GM18951 (cell line): Measurements from ENCODE around the gene CMSS1.
"Not testable (repeated sequence)": the region's sequence is repeated elsewhere in the genome, so short reads cannot be mapped to it uniquely, and the experiment has no call there.

ENCODE experiments used
- POLR2A ChIP-seq: IDR thresholded peaks from 4 replicates; pipeline ENCODE4 v1.6.1; 2011; ENCODE audit warnings: mild to moderate bottlenecking; ENCODE audit not compliant: insufficient read length, insufficient read depth; ENCODE audit errors: extremely low read depth
- in situ Hi-C: fragments of 300-500 bp; cut with MboI; formaldehyde crosslinking; loops from one replicate; pipeline ENCODE4 v1.12.0; 2022; ENCODE audit warnings: low sequenced_read_pairs, mixed read lengths, inconsistent platforms; ENCODE audit not compliant: unreplicated experiment

CMSS1 gene

DNA sequence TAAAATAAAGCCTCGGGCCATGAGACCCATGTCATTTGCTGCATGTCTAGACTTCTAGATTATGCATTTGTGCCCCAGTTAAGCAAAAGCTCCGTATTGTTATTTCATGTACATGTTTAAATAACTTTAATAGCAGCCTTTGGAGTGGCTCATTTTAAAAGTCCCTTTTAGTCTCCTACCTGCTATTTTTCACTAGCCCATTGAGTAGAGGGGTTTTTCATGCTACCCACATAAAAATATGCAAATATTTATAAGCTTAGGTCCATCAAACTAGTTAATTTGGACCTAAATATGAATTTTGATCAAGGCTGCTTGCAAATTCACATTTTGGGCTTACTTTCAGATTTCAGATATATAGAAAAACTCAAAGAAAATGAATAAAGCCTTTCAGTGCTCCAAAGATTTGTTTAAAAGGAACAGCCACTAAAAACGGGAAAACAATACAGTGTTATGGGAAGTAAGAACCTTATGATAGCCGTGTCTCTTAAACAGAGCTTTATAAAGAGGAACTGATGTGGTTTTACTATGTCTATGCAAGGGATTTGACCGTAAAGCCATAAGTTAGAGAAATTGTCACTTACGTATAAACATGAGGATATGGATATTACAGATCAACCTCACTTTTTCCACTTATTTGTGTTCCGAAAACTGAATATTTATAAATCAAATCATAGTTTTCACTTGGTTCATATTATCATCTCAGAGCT, 266.6 kb downstream of the CMSS1 start:
- in situ Hi-C loops = no loop called here
- TF ChIP-seq POLR2A = no peak

DNA sequence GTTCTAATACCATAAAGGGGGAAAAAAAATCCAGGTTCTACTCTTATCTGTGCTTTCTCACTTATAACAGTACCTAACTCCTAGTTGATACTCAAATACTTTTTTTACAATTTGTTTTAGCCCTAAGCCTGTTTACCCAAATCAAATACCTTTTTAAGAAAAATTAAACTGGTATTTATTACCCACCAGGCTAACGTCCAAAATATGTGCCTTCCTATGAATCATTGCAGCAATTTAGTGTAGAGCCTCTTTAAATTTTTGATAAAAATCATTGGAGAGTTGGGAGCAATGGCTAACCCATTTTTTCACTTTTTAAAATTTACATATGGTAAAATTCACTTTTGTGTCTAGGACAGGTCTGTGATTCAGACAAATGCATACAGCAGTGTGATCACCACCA, 268.7 kb downstream of the CMSS1 start:
- in situ Hi-C loops = no loop called here
- TF ChIP-seq POLR2A = no peak

DNA sequence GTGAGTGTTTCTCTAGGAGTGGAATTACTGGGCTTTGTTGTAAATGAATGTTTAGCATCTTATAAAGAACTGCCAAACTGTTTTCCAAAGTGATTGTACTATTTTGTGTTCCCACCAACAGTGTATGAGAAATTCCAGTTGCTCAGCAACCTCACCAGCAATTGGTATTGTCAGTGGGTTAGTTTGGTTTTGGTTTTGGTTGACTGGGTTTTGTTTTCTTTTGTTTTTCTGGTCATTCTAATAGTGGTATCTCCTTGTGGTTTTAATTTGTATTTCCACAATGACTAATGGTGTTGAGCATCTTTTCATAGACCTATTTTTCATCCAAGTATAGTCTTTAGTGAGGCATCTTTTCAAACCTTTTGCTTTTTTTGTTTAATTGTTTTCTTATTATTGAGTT, 269.5 kb downstream of the CMSS1 start:
- no peak for TF ChIP-seq POLR2A
- in situ Hi-C loops = no loop called here

DNA sequence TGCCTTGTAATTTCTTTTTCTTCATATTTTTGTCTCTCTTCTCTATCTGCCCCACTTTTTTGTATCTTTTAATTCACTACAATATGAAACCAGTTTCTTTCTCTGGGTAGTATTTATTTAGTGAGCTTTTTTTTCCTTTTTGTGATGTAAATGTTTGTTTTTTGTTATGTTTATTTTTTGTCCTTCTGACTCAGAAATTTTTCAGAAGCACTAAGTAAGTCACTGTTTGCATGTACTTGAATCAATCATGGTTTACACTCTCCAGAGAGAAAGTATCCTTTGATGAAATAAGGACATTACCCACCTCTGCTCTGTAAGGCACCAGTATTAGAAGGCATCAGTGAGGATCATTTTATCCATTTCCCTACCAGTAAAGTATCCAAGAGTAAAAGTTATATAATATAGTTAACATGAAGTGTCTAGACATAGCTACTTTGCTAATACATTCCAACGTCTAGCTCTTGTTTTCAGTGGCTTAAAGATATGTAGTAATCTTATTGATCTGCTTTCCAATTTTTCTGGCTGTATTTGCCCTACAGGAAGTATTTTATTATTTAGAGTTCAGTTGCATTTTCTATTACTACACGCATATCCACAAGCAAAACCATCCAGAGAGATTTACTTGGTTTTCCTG, 271.2 kb downstream of the CMSS1 start:
- no peak for TF ChIP-seq POLR2A
- in situ Hi-C loops = no loop called here

DNA sequence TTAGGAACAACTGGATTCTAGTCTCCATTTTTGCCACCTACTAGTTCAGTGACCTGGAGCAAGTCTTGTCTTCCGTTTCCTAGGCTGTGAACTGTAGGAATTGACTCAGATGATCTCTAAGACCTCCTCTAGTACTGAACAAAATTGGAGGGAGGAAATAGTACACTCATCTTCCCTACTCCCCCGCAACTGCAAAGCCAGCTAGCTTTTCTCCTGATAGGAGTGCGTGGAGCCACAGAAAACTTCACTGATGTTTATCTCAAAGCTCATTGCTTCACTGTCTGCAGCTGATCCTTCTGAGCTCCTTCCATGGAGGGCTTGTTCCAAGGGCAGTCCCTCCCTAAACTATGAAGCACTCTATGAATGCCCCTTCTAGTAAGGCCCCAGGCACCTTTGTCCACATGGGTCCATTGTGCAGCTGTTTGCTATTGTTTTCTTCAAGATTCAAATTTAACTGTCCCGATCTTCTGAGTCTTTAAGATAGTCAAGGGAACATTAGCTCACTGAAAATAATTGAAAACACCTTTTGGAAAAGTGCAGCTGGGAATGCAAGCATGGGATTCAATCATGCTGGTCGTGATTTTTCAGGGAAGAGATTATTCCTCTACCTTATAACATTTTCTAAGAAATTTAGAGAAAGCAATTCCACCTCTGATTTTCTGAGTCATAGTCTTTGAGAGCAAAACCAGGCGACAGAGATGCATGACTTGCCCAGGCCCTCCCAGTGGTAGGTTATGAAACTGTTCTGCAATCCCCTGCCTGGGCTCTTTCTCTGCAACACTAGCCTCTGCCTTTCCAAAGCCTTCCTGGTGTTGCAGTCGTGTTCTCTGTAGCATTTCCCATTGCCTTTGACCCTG, 272.4 kb downstream of the CMSS1 start:
- in situ Hi-C loops = no loop called here
- no peak for TF ChIP-seq POLR2A

DNA sequence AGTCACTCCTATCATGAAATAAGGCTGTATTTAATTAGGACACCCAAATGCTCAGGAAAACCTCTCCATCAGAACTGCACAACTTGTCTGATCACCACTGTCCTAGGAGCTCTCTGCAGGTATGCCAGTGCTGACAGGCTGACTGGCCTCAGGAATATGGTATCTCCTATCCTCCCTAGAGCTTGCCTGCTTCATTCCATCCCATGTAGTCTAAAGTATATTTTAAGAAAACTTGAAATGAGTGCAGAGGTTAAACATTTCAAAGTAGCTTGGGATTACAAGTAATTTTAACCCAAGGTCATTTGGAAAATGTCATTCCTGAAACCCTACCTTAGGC, 273.0 kb downstream of the CMSS1 start:
- in situ Hi-C loops = no loop called here
- TF ChIP-seq POLR2A = no peak

DNA sequence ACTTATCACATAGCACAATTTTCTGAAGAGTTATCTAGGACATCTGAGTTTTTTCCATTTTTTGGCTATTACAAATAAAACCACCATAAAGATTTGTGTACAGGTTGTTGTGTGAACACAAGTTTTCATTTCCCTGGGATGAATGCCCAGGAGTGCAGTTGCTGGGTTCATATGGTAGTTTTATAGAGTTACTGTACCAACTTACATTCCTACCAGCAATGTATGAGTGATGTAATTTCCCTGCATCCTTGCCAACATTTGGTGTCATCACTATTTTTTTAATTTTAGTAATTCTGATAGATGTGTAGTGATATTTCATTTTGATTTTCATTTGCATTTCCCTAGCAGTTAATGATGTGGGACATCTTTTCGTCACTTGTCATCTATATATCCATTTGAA, 276.2 kb downstream of the CMSS1 start:
- no peak for TF ChIP-seq POLR2A
- in situ Hi-C loops = no loop called here

DNA sequence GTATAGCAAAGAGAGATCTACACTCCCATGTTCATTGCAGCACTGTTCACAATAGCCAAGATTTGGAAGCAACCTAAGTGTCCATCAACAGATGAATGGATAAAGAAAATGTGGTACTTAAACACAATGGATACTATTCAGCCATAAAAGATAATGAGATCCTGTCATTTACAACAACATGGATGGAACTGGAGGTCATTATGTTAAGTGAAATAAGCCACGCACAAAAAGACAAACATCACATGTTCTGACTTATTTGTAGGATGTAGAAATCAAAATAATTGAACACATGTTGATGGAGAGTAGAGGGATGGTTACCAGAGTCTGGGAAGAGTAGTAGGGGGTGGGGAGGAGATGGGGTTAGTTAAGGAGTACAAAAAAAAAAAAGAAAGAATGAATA, 278.6 kb downstream of the CMSS1 start:
- in situ Hi-C loops = not testable (repeated sequence)

DNA sequence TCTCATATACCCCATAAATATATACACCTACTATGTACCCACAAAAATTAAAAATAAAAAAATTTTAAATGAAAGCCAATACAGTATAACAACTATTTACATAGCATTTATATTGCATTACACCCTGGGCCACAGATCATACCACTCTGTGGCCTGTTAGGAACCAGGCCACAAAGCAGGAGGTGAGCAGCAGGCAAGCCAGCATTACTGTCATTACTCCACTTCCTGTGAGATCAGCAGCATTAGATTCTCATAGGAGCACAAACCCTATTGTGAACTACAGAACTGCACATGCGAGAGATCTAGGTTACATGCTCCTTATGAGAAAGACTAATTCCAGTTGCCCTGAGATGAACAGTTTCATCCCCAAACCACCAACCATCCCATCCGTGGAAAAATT, 279.2 kb downstream of the CMSS1 start:
- TF ChIP-seq POLR2A = no peak
- in situ Hi-C loops = no loop called here

DNA sequence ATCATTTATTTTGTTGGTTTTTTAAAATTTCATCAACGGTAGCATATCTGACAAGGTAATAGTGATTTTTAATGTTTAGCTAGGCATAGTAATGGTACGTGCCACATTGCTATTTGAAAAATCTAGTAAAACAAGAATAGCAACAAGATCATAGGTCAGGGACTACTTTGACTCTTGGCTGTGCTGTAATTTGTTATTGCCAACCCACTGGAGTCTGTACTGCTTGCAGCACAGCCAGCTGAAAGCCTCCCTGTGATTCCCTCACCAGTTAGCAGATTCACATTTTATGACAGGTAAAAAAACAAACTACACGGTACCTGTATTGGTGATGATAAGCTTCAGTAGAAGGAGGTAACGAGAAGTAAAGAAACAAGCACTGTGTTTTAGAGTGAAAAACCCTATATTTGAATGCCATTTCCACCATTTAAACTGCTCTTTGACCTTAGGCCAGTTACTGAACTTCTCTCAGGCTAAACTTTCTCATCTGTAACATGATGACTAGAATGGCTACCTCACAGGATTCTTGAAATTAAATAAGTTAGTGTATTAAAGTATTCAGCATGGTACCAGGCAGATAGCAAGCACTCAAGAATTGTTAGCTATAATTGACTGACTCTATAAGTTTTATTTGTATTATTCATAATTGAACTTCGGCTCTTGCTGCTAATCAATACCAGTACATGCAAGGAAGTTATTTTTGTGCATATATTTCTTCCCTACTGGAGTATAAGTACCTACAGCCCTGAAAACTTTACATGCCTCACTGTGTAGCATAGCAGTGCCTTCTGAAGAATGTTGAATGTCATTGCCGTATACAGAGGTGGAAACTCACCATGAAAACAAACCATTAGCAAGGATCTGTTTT, 280.5 kb downstream of the CMSS1 start:
- TF ChIP-seq POLR2A = no peak
- in situ Hi-C loops = no loop called here

DNA sequence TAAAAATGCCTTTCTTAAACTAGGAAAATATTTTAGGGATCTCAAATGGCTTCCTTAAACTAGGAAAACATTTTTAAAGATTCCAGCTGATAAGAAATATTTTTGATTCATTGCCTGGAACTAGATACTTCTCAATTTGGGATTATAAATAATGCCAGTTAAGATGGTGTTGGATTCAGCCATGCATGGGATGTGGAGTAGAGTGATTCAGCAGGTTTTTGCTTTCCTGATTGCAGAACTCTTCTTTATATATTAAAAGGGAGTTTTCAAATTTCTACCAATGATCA, 281.1 kb downstream of the CMSS1 start:
- TF ChIP-seq POLR2A = no peak
- in situ Hi-C loops = no loop called here

DNA sequence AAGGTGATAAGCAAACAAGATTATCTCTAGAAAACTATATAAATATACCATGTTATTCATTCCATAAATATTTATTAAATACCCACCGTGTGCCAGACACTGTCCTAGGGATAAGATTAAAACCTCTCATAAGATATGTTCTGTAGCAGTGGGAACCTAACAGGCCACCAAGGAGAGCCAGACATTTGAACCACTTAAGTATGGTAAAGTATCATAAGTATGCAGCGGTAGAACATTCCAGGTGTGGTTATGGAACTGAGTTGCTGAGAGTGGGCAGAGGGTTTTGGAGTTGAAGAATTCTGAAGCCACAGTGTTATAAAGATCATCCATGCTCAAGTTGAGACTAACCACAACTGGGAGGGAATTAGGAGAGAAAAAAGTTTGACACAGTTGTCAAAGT, 282.0 kb downstream of the CMSS1 start:
- TF ChIP-seq POLR2A = no peak
- in situ Hi-C loops = no loop called here

DNA sequence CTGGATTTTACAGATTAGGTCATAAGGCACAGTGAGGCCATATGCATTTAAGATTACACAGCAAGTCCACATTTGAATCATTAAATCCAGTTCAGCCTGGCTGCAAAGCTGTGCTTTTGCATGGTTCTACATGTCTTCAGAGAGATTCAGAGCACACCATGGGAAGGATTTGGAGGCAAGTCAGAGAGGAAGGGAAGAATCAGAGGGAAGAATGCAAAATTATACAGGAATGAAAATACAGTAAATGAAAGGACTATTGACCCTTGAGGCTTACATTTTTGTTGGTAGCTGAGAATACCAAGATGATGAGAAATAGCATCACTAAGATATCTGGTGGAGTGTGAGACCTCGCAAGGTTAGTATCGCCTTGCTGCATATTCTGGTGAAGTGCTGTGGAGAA, 282.8 kb downstream of the CMSS1 start:
- in situ Hi-C loops = no loop called here
- TF ChIP-seq POLR2A = no peak
